ENCODE results near the gene PRKN. TPM values are rescaled to one million over a fixed set of nuclear protein-coding genes. Genes with fewer than 3 reads are reported as not detected.

The PRKN gene
- total and polyA plus RNA-seq, 10 donors = 0.23 to 14.1 (median 7.0) TPM

DNA sequence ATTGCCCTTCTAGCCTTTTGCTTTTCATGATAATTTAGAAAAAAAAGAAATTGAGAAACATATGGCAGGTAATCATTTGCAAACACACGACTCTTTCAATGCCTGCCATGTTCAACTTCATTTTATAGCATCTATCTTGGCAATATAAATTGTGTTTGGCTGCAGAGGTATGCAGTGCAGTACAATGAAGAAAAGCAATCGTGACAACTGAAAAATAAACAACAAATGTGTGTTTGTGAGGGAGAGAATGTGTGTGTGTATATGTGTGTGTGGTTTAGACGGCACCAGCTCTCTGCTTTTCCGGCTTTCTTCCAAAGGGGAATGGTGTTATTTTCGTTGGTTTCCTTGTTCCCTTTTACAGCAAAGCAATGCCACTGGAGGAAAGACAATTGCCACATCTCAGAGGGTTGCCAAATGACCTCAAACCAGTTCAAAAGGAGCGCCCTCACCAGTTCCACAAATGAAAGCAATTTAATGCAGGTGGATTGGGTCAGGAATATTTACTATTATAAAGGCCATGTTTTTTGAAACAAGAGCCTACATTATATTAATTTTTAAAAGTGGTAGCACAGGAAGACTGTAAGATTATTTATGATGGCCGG, 587.2 kb downstream of the PRKN start:
- Histone ChIP-seq H3K4me1 (no peaks in the 10 kb centered on the region), H3K27me3 (replicated peaks in 1 of 7) (no peaks in the 10 kb centered on the region), H3K27ac (no peak overlapping the region), H3K4me3 (no peak overlapping the region), H3K9me3 (peaks cover 0 to 31% (median 19%) of the 10 kb centered on the region in 8 donors), H3K36me3 (no peaks in the 10 kb centered on the region)
- TF ChIP-seq POLR2AphosphoS5 (IDR thresholded peaks at IDR 0.05) (no peak), POLR2A (IDR thresholded peaks at IDR 0.05) (no peak)
- TF ChIP-seq, protein P1, sequence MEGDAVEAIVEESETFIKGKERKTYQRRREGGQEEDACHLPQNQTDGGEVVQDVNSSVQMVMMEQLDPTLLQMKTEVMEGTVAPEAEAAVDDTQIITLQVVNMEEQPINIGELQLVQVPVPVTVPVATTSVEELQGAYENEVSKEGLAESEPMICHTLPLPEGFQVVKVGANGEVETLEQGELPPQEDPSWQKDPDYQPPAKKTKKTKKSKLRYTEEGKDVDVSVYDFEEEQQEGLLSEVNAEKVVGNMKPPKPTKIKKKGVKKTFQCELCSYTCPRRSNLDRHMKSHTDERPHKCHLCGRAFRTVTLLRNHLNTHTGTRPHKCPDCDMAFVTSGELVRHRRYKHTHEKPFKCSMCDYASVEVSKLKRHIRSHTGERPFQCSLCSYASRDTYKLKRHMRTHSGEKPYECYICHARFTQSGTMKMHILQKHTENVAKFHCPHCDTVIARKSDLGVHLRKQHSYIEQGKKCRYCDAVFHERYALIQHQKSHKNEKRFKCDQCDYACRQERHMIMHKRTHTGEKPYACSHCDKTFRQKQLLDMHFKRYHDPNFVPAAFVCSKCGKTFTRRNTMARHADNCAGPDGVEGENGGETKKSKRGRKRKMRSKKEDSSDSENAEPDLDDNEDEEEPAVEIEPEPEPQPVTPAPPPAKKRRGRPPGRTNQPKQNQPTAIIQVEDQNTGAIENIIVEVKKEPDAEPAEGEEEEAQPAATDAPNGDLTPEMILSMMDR (IDR thresholded peaks at IDR 0.05 in 8 of 11, conservative IDR thresholded peaks at IDR 0.05 in 3 of 11) = no peak
- intact Hi-C loops (cut with DNase I; ENCODE audit: low total_unique reads) = no loop called here
- 51 to 82% (median 71%) methylated on average over 7 of the region's 7 CpGs for WGBS, 5 donors
- DNase-seq = no peak

- Histone ChIP-seq H3K4me3 (no peak overlapping the region), H3K27me3 (replicated peaks in 1 of 7) (no peaks in the 10 kb centered on the region), H3K9me3 (peaks cover 0 to 8% (median 0%) of the 10 kb centered on the region in 8 donors), H3K27ac (no peak overlapping the region), H3K36me3 (no peaks in the 10 kb centered on the region), H3K4me1 (no peaks in the 10 kb centered on the region)
- intact Hi-C loops (cut with DNase I; ENCODE audit: low total_unique reads) = no loop called here
- DNase-seq = no peak
- 83 to 89% (median 88%) methylated on average over 5 of the region's 5 CpGs for WGBS, 5 donors
- TF ChIP-seq, protein P1 (IDR thresholded peaks at IDR 0.05 in 8 of 11, conservative IDR thresholded peaks at IDR 0.05 in 3 of 11) = no peak
- TF ChIP-seq POLR2A (IDR thresholded peaks at IDR 0.05) (no peak), POLR2AphosphoS5 (IDR thresholded peaks at IDR 0.05) (no peak)
These were observed 601.9 kb downstream of the PRKN start for GRCh38 chr6:162125659-162126058.

DNA sequence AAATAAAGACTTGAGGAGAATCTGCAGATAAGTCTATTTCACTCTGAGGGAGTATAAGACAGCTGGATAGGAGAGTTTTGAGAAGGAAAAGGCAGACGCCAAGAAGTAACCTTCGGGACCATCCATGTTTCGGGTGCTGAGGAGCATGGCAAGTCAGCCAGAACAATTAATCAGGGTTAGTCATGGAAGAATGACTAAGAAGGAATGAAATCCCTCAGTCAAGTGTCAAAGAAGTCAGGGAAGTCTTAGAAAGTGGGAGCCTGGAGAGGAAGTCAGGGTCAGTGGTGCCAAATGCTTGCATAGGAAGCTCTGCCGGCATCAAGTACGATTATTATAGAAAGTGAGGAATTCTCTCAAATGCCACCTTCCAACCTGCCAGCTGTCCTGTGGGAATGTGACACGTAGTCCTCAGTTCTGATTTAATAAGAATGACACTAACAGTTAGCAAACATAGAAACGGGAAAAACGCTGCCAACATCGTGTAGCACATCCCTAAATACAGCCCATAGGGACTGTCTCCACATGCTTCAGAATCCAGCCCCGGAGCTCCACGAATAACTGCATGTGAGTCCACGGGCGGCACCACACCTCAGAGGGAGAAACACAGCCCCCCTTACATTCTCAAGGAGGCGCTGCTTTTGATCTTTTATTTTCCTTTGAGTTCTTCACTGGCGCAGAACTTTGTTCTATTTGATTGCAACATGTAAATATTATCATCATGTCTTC, 602.7 kb downstream of the PRKN start:
- no peaks in the 10 kb centered on the region for H3K36me3 ChIP-seq
- intact Hi-C loops (cut with DNase I; ENCODE audit: low total_unique reads) = no loop called here
- H3K27ac ChIP-seq = no peak overlapping the region
- TF ChIP-seq, protein P1 (IDR thresholded peaks at IDR 0.05 in 8 of 11, conservative IDR thresholded peaks at IDR 0.05 in 3 of 11) = no peak
- TF ChIP-seq POLR2AphosphoS5 (IDR thresholded peaks at IDR 0.05) (no peak), POLR2A (IDR thresholded peaks at IDR 0.05) (no peak)
- H3K27me3 ChIP-seq (replicated peaks in 1 of 7) = no peaks in the 10 kb centered on the region
- H3K4me3 ChIP-seq = no peak overlapping the region
- no peak for DNase-seq
- H3K9me3 ChIP-seq = peaks cover 0 to 8% (median 0%) of the 10 kb centered on the region in 8 donors
- WGBS, 5 donors = 80 to 84% (median 83%) methylated on average over 15 of the region's 15 CpGs
- H3K4me1 ChIP-seq = no peaks in the 10 kb centered on the region

GRCh38 chr6:162123797-162124196, 603.8 kb downstream of the PRKN start:
- no peak for DNase-seq
- Histone ChIP-seq H3K36me3 (no peaks in the 10 kb centered on the region), H3K27me3 (replicated peaks in 1 of 7) (no peaks in the 10 kb centered on the region), H3K9me3 (peaks cover 0 to 8% (median 0%) of the 10 kb centered on the region in 8 donors), H3K4me3 (no peak overlapping the region), H3K27ac (no peak overlapping the region), H3K4me1 (peaks cover 0 to 9% (median 0%) of the 10 kb centered on the region in 6 donors)
- WGBS, 5 donors = 33 to 58% (median 39%) methylated on average over 3 of the region's 3 CpGs
- TF ChIP-seq POLR2A (IDR thresholded peaks at IDR 0.05) = no peak
- TF ChIP-seq POLR2AphosphoS5 (IDR thresholded peaks at IDR 0.05) = no peak
- TF ChIP-seq, protein P1 (IDR thresholded peaks at IDR 0.05 in 8 of 11, conservative IDR thresholded peaks at IDR 0.05 in 3 of 11) = no peak
- intact Hi-C loops (cut with DNase I; ENCODE audit: low total_unique reads) = no loop called here
